ENCODE data around the gene DIRAS3.

GRCh38 chr1:67997746-67998145 is 52.7 kb downstream of the DIRAS3 start:
- TF ChIP-seq CTCF (IDR thresholded peaks at IDR 0.05; ENCODE audit: low read depth, low read length, missing input control) (no peak), RAD21 (IDR thresholded peaks at IDR 0.05) (no peak), GABPA (IDR thresholded peaks at IDR 0.05 in 1 of 2, conservative IDR thresholded peaks at IDR 0.05 in 1 of 2) (no peak), MAX (IDR thresholded peaks at IDR 0.05) (no peak)
